IMR-90 (cell line): Measurements from ENCODE around the gene LIN7B. TPM values are rescaled to one million over a fixed set of nuclear protein-coding genes. Genes with fewer than 3 reads are reported as not detected.

ENCODE experiments used
- ATAC-seq: fragments of 200-7000 bp; cut with Tn5 transposase; 2 replicates; pipeline ENCODE4 v1.9.1; 2020; ENCODE audit warnings: low read depth, mild to moderate bottlenecking, moderate library complexity
- BruUV-seq: library from RNA; stranded (reverse); fragments of 400-500 nt; replicated peaks from 2 replicates; lab custom pipeline; 2021; lab: Mats Ljungman, UMichigan
- CTCF ChIA-PET: fragments of 300-600 bp; formaldehyde crosslinking; extraction: SDS; loops from one replicate; lab custom pipeline; 2021; ENCODE audit warnings: antibody characterized with exemption; lab: Yijun Ruan, JAX
- POLR2A ChIA-PET: fragments of 300-600 bp; sonication (Branson Sonifier 250); formaldehyde crosslinking; loops from one replicate; lab custom pipeline; 2022; ENCODE audit warnings: antibody characterized with exemption; ENCODE audit not compliant: unreplicated experiment; lab: Charles Lee
- DNase-seq: peaks from one replicate; pipeline ENCODE4 v3.0.0; 2013
- H2AFZ ChIP-seq: replicated peaks from 2 replicates; pipeline ENCODE3; 2013; ENCODE audit warnings: low read length, mild to moderate bottlenecking; ENCODE audit not compliant: poor library complexity
- H2AK5ac ChIP-seq: 2 replicates; pipeline ENCODE4 v1.6.1; 2013; ENCODE audit warnings: low read depth, low read length, inconsistent platforms
- H2AK9ac ChIP-seq: replicated peaks from 2 replicates; pipeline ENCODE3; 2013; ENCODE audit warnings: mild to moderate bottlenecking, low read depth, low read length, moderate library complexity; ENCODE audit not compliant: poor library complexity
- H2BK120ac ChIP-seq: 2 replicates; pipeline ENCODE4 v1.6.1; 2013; ENCODE audit warnings: low read depth, low read length, inconsistent platforms
- H2BK15ac ChIP-seq: 3 replicates; pipeline ENCODE4 v1.6.1; 2013; ENCODE audit warnings: low read depth, low read length, inconsistent platforms
- H2BK20ac ChIP-seq: 2 replicates; pipeline ENCODE4 v1.6.1; 2013; ENCODE audit warnings: low read depth, mild to moderate bottlenecking, inconsistent platforms, low read length, moderate library complexity
- H2BK5ac ChIP-seq: 2 replicates; pipeline ENCODE4 v1.6.1; 2013; ENCODE audit warnings: mild to moderate bottlenecking, low read depth, low read length, inconsistent platforms; ENCODE audit not compliant: poor library complexity, severe bottlenecking
- H3K14ac ChIP-seq: replicated peaks from 2 replicates; pipeline ENCODE4 v1.6.1; 2013; ENCODE audit warnings: low read depth, low read length, inconsistent platforms
- H3K18ac ChIP-seq: 2 replicates; pipeline ENCODE4 v1.6.1; 2013; ENCODE audit warnings: low read depth, low read length, control low read depth
- H3K23ac ChIP-seq: 2 replicates; pipeline ENCODE4 v1.6.1; 2013; ENCODE audit warnings: low read depth, low read length, inconsistent platforms
- H3K27ac ChIP-seq: 2 replicates; pipeline ENCODE4 v1.5.1; 2013; ENCODE audit warnings: mild to moderate bottlenecking, control low read depth, low read length; ENCODE audit not compliant: insufficient read depth
- H3K27me3 ChIP-seq: 2 replicates; pipeline ENCODE4 v1.6.1; 2013; ENCODE audit warnings: low read length; ENCODE audit not compliant: control insufficient read depth, insufficient read depth
- H3K36me3 ChIP-seq: 2 replicates; pipeline ENCODE4 v1.6.1; 2013; ENCODE audit warnings: low read length, mixed read lengths; ENCODE audit not compliant: control insufficient read depth, insufficient read depth
- H3K4ac ChIP-seq: 2 replicates; pipeline ENCODE4 v1.6.1; 2013; ENCODE audit warnings: low read depth, low read length, inconsistent platforms
- H3K4me1 ChIP-seq: 2 replicates; pipeline ENCODE4 v1.6.1; 2013; ENCODE audit warnings: low read length, mixed read lengths; ENCODE audit not compliant: control insufficient read depth, insufficient read depth
- H3K4me2 ChIP-seq: 2 replicates; pipeline ENCODE4 v1.6.1; 2013; ENCODE audit warnings: low read depth, mild to moderate bottlenecking, control low read depth, low read length, moderate library complexity
- H3K4me3 ChIP-seq: 2 replicates; pipeline ENCODE4 v1.5.1; 2013; ENCODE audit warnings: low read depth, mild to moderate bottlenecking, control low read depth, low read length, moderate library complexity; ENCODE audit not compliant: insufficient read depth
- H3K56ac ChIP-seq: 2 replicates; pipeline ENCODE4 v1.6.1; 2013; ENCODE audit warnings: low read length, inconsistent platforms; ENCODE audit not compliant: insufficient read depth; ENCODE audit errors: extremely low read depth
- H3K79me1 ChIP-seq, 2 experiments: 2 replicates each; pipeline ENCODE4 v1.6.1; 2013; ENCODE audit warnings: low read length in 2 of 2, inconsistent platforms in 1 of 2, low read depth in 1 of 2
- H3K9ac ChIP-seq: 2 replicates; pipeline ENCODE4 v1.6.1; 2013; ENCODE audit warnings: low read depth, low read length, control low read depth
- H3K9me1 ChIP-seq: 2 replicates; pipeline ENCODE4 v1.6.1; 2013; ENCODE audit warnings: low read length, inconsistent platforms; ENCODE audit not compliant: insufficient read depth
- H3K9me3 ChIP-seq: 2 replicates; pipeline ENCODE4 v1.6.1; 2013; ENCODE audit warnings: low read length; ENCODE audit not compliant: control insufficient read depth, insufficient read depth
- H4K20me1 ChIP-seq: 2 replicates; pipeline ENCODE4 v1.6.1; 2013; ENCODE audit warnings: low read length, inconsistent platforms; ENCODE audit not compliant: insufficient read depth
- H4K5ac ChIP-seq: 2 replicates; pipeline ENCODE4 v1.6.1; 2013; ENCODE audit warnings: mild to moderate bottlenecking, low read depth, low read length, control low read depth
- H4K8ac ChIP-seq, 2 experiments: 2 replicates each; pipeline ENCODE4 v1.6.1; 2013; ENCODE audit warnings: low read depth in 2 of 2, low read length in 2 of 2, control low read depth in 1 of 2, inconsistent platforms in 1 of 2
- H4K91ac ChIP-seq: 2 replicates; pipeline ENCODE4 v1.6.1; 2013; ENCODE audit warnings: low read depth, low read length, inconsistent platforms; ENCODE audit not compliant: insufficient read depth
- BHLHE40 ChIP-seq: fragments of 150-350 bp; IDR thresholded peaks from 2 replicates; pipeline ENCODE4 v1.6.1; 2016; ENCODE audit warnings: mild to moderate bottlenecking, low read depth, low read length
- CEBPB ChIP-seq: IDR thresholded peaks from 2 replicates; pipeline ENCODE4 v1.6.1; 2012; ENCODE audit warnings: low read depth, low read length, improper control_type of control experiment
- CHD1 ChIP-seq: IDR thresholded peaks from 2 replicates; pipeline ENCODE4 v1.6.1; 2012; ENCODE audit warnings: low read depth, low read length, improper control_type of control experiment
- CTCF ChIP-seq: conservative IDR thresholded peaks from 2 replicates; pipeline ENCODE4 v1.5.1; 2012; ENCODE audit warnings: mild to moderate bottlenecking, low read depth, low read length, improper control_type of control experiment
- ELK1 ChIP-seq: fragments of 150-350 bp; IDR thresholded peaks from 2 replicates; pipeline ENCODE4 v1.6.1; 2016; ENCODE audit warnings: low read depth, mild to moderate bottlenecking, low read length, moderate library complexity, borderline replicate concordance
- FOS ChIP-seq: fragments of 150-350 bp; IDR thresholded peaks from 2 replicates; pipeline ENCODE4 v1.6.1; 2016; ENCODE audit warnings: low read depth, low read length
- MAFK ChIP-seq: IDR thresholded peaks from 2 replicates; pipeline ENCODE4 v1.6.1; 2012; ENCODE audit warnings: low read depth, low read length, improper control_type of control experiment
- MAZ ChIP-seq: IDR thresholded peaks from 2 replicates; pipeline ENCODE4 v1.6.1; 2012; ENCODE audit warnings: low read depth, mild to moderate bottlenecking, low read length, improper control_type of control experiment, moderate library complexity, borderline replicate concordance
- MXI1 ChIP-seq: IDR thresholded peaks from 2 replicates; pipeline ENCODE4 v1.6.1; 2012; ENCODE audit warnings: low read depth, mild to moderate bottlenecking, low read length, moderate library complexity, borderline replicate concordance
- NFE2L2 ChIP-seq: fragments of 150-350 bp; IDR thresholded peaks from 2 replicates; pipeline ENCODE4 v1.6.1; 2016; ENCODE audit warnings: low read depth, mild to moderate bottlenecking, low read length
- POLR2A ChIP-seq: IDR thresholded peaks from 2 replicates; pipeline ENCODE4 v1.6.1; 2012; ENCODE audit warnings: mild to moderate bottlenecking, low read depth, low read length
- RAD21 ChIP-seq: IDR thresholded peaks from 2 replicates; pipeline ENCODE4 v1.6.1; 2012; ENCODE audit warnings: low read length, improper control_type of control experiment
- RCOR1 ChIP-seq: IDR thresholded peaks from 2 replicates; pipeline ENCODE4 v1.6.1; 2012; ENCODE audit warnings: mild to moderate bottlenecking, low read length, improper control_type of control experiment; ENCODE audit not compliant: insufficient replicate concordance
- RFX5 ChIP-seq: IDR thresholded peaks from 2 replicates; pipeline ENCODE4 v1.8.0; 2012; ENCODE audit warnings: low read depth, mild to moderate bottlenecking, low read length, moderate library complexity
- SMC3 ChIP-seq: fragments of 150-350 bp; IDR thresholded peaks from 2 replicates; pipeline ENCODE4 v1.6.1; 2016; ENCODE audit warnings: low read depth, mild to moderate bottlenecking, antibody characterized with exemption, low read length, moderate library complexity
- USF2 ChIP-seq: fragments of 150-350 bp; IDR thresholded peaks from 2 replicates; pipeline ENCODE4 v1.6.1; 2017; ENCODE audit warnings: mild to moderate bottlenecking, antibody characterized with exemption, low read length, low read depth
- WGBS, 2 experiments: methylation state at CpG; one replicate each; pipeline versions ENCODE4 v1.1.5 to v1.1.7; 2013; ENCODE audit warnings: missing lambda C conversion rate in 2 of 2; ENCODE audit not compliant: insufficient read length in 1 of 2; ENCODE audit errors: extremely low coverage in 2 of 2; 5-methylcytosine and 5-hydroxymethylcytosine counted together
- dilution Hi-C: fragments of 300-500 bp; cut with HindIII; formaldehyde crosslinking; loops from one replicate; pipeline ENCODE4 v1.14.3; 2018; ENCODE audit warnings: low sequenced_read_pairs; ENCODE audit not compliant: unreplicated experiment
- in situ Hi-C: fragments of 300-500 bp; cut with MboI; formaldehyde crosslinking; loops from 3 replicates; pipeline ENCODE4 v1.14.3; 2019; ENCODE audit warnings: low sequenced_read_pairs, inconsistent platforms, mixed read lengths
- intact Hi-C: fragments of 100-400 bp; cut with micrococcal nuclease; formaldehyde crosslinking; loops from 2 replicates; pipeline ENCODE4 v1.10.0; 2022
- polyA plus RNA-seq, 3 experiments: library from polyadenylated mRNA; depleted of rRNA; stranded (reverse); fragments of >200 nt; gene quantifications; 2 replicates each; pipeline ENCODE4 v1.2.3, GENCODE V29; 2012; ENCODE audit warnings: low replicate concordance in 1 of 3
- total RNA-seq: library from RNA; depleted of rRNA; stranded (reverse); fragments of >200 nt; gene quantifications from 2 replicates; pipeline ENCODE4 v1.2.3, GENCODE V29; 2012

Gene LIN7B
- total and polyA plus RNA-seq, 2 of the 4 experiments (the other 2 are of a cell fraction) = 3.8 to 8.0 TPM

GRCh38 chr19:49135686-49136085 lies 21.5 kb downstream of the LIN7B start:
- H3K4ac ChIP-seq = no peak overlapping the region
- TF ChIP-seq POLR2A (no peak), MAFK (no peak), MXI1 (no peak), RFX5 (no peak), BHLHE40 (no peak), RAD21 (no peak), NFE2L2 (no peak), CEBPB (no peak), CHD1 (no peak), MAZ (no peak), CTCF (no peak), RCOR1 (no peak), SMC3 (no peak), FOS (no peak), ELK1 (no peak), USF2 (no peak)
- no peak overlapping the region for H4K91ac ChIP-seq
- intact Hi-C loops = no loop called here
- H3K9ac ChIP-seq = no peak overlapping the region
- no peaks in the 10 kb centered on the region for H3K9me3 ChIP-seq
- BruUV-seq = no TSS peak
- H2AK5ac ChIP-seq = no peak overlapping the region
- in situ Hi-C loops = no loop called here
- H2AK9ac ChIP-seq = no peak overlapping the region
- CTCF ChIA-PET = no interaction called here
- H2BK15ac ChIP-seq = no peak overlapping the region
- no peaks in the 10 kb centered on the region for H4K20me1 ChIP-seq
- no peaks in the 10 kb centered on the region for H3K27me3 ChIP-seq
- dilution Hi-C loops = no loop called here
- H3K79me1 ChIP-seq = no peaks in the 10 kb centered on the region
- H4K8ac ChIP-seq = no peak overlapping the region
- H2BK120ac ChIP-seq = no peak overlapping the region
- DNase-seq (no peak), ATAC-seq (no peak)
- no peak overlapping the region for H2BK5ac ChIP-seq
- H3K14ac ChIP-seq = no peak overlapping the region
- no peak overlapping the region for H2AFZ ChIP-seq
- H3K23ac ChIP-seq = no peak overlapping the region
- peaks cover 6% of the 10 kb centered on the region; the same call in 1 of the 2 replicates for H3K9me1 ChIP-seq
- no peak overlapping the region for H3K56ac ChIP-seq
- no peak overlapping the region for H3K27ac ChIP-seq
- no CpG with 5 or more reads among the region's 5 CpGs for WGBS, 2 experiments
- no peak overlapping the region for H3K4me2 ChIP-seq
- no peak overlapping the region for H2BK20ac ChIP-seq
- no peak overlapping the region for H3K4me3 ChIP-seq
- POLR2A ChIA-PET = no interaction called here
- H3K36me3 ChIP-seq = no peaks in the 10 kb centered on the region
- peaks cover 2% of the 10 kb centered on the region for H3K4me1 ChIP-seq
- H4K5ac ChIP-seq = no peak overlapping the region
- H3K18ac ChIP-seq = no peak overlapping the region
